Activated T-helper 9 cell treated with anti-CD3 and anti-CD28 coated beads, Interleukin-2, amount 50 U/mL, for 16 hours (primary cell): Measurements from ENCODE around the gene COCH.

Experiments used
- DNase-seq: peaks from one replicate; pipeline ENCODE4 v3.0.0-alpha.2; 2020; ENCODE audit warnings: low read depth

Gene COCH

GRCh38 chr14:30874120-30874998 lies at the start of gene COCH:
Gene COCH (plus strand): TSS chr14:30874559. CDS start chr14:30874939, 380 bp downstream.
- no peak for DNase-seq

DNA sequence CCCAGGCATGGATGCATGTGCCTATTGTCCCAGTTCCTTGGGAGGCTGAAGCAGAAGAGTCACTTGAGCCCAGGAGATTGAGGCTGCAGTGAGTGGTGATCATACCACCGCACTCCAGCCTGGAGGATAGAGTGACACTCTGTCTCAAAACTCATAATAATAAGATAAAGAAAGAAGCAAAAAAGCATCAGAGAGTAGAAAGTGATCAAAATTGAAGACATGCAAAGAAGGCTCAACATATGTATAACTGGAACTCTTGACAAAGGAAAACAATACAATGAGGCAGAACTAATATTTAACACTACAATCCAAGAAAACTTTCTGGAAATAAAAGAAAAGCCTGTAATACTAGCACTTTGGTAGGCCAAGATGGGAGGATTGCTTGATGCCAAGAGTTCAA lies 48.3 kb upstream of the COCH start:
- DNase-seq, result no peak

GRCh38 chr14:30829853-30830252 lies 44.5 kb upstream of the COCH start:
- DNase-seq, result no peak

- DNase-seq, result no peak
Observed at GRCh38 chr14:30834353-30834752, 40.0 kb upstream of the COCH start.

DNA sequence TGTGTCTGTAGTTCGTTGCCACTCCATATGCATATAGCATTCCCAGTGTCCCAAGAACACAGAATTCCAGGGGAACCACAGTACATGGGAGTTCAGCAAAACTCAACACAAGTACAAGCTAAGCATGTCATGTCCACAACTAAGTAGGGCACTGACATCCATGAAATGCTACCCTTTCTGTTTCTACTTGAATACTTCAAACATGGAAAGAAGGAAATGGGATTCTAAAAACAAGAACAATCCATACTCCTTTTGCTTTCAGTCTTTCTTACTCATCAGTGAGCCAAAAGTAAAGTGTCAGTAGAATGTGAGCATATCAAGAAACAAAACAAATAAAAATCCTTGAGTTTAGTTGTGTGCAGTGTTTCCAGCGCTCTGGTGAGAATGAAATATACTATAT lies 36.0 kb upstream of the COCH start:
- DNase-seq, result no peak

DNA sequence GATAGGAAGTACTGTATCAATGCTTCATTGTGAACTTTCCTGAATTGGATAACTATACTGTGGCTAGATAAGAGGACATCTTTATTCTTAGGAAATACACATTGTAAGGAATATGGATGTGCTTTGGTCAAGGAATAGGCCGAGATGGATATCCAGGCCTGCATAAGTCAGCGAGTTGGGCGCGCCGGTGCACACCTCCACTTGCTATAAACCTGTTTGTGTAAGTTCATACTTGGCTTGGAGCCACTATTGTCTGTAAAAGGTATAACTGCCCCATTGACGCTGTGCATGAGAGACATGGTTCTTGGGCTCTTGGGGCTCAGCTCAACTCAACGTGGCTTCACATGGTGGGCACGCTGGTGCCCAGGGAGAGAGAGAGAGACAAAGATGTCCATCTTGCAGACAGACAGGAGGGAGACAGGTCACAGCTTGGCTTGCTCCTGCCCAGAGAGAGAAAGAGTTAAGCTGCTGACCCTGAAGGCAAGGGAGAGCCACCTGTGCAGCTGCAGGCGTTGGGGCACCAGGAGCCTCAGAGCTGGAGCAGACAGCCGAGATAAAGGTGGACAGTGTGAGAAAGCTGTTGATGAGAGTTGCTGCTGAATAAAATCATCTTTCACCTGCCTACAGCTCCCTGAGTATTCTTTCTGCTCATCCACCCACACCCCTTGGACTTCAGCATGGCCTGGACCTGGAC lies 34.1 kb upstream of the COCH start:
- DNase-seq, result no peak

GRCh38 chr14:30842431-30842830 lies 31.9 kb upstream of the COCH start:
- DNase-seq, result no peak

DNA sequence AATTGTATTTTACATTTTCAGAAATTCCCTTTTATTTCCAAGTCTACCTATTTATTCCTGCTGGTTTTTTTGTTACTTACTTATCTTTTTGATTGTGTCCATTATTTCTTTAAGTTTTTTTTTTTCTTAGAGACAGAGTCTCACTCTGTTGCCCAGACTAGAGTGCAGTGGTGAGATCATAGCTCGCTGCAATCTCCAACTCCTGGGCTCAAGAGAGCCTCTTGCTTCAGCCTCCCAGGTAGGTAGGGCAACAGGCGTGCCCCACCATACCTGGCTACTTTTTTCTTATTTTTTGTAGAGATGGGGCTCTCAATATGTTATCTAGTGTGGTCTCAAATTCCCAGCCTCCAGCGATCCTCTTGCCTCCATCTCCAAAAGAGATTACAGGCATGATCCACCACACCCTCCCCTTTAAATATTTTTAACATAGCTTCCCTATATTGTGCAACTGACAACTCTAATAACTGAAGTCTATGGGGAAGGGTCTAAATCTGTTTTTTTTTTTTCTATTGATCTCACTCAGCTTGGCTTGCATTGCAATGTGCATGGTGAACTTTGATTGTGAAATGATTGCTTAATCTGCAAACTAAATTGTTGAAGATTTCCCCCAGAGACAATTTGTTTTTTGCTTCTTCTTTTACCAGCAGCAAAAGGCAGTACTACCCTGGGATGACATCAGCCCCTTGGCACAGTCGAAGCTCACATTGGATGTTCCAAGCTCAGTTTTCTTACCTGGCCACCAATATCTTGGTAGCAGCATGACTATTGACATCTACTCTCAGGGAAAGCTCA lies 25.7 kb upstream of the COCH start:
- DNase-seq, result no peak

DNA sequence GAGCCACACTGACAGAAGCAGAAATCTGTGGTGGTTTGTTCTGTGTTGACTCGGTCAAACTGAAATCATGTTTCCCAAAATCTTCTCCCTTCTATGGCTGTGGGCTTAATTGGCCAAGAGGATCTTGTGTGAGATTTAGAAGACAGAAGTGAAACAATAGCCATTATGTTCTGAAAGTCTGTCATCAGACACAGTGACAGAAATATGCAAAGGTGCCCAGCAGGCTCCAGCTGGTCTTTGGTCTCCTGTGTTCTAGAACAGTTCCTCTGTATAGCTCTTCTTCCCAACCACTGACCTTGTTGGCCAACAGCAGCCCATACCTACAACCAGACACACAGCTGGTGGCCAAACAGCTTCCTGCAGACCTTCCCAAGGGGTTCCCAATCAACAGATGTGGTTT lies 25.0 kb upstream of the COCH start:
- DNase-seq, result no peak

- DNase-seq, result no peak
Observed at GRCh38 chr14:30849983-30850382, 24.4 kb upstream of the COCH start.

GRCh38 chr14:30853946-30854345 lies 20.4 kb upstream of the COCH start:
- no peak for DNase-seq

GRCh38 chr14:30854492-30854891 lies 19.9 kb upstream of the COCH start:
- no peak for DNase-seq

GRCh38 chr14:30855345-30856037 lies 18.9 kb upstream of the COCH start:
- no peak for DNase-seq

DNA sequence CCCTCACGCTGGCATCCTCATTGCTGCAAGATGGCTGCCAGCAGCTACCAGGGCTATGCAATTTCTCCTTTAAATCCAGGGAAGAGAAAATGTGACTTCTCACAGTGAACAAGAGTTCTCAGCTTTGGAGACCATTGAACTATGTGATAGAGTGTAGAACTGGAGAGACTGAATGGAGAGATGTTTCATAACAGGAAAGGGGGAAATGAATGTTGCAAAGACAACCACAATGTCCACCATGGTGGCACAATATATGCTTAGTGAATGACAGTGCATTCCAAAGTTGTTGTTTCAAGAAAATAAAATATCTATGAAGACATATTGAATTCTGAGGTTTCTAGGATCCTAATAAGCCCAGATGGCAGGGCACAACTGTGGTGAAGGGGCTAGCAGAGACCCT lies 13.2 kb upstream of the COCH start:
- no peak for DNase-seq

DNA sequence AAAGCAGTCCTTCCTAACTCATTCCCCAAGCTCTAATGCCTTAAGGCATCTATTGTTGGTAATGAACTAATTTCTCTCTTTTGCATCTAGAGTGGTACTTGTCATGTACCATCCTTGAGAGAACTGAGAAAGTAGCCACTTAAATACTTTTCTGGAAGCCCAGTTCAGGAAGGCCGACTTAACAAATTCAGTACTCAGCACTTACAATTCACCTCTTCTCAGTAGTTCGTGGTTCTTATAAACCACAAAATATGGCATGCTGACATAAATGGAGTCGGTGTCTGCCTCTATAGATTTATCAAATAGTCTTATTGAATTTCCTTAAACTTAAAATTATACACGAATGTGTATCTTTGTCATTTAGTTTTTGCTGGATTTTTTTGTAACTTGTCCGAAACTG lies 9.4 kb upstream of the COCH start:
- no peak for DNase-seq

GRCh38 chr14:30868736-30869135 lies 5.6 kb upstream of the COCH start:
- no peak for DNase-seq

- no peak for DNase-seq
Observed at GRCh38 chr14:30869551-30870155, 4.7 kb upstream of the COCH start.

DNA sequence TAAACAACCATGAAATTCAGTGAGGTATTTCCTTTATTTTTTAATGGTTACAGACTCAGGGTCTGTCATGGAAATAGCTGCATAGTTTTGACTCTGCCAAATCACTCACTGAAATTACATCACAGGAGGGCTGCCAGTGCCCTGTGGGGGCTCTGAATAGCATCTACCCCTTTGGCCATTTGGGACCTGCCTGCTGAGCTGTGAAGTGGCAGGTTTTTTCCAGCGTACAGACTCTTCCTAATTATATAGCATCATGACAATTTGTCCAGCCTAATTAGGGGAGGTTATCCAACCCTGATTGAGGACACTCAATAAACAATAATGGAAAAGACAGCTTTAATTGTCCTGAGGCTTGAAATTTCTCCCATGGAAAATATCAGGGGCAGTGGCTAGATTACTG lies 1.8 kb upstream of the COCH start:
- DNase-seq, result no peak

DNA sequence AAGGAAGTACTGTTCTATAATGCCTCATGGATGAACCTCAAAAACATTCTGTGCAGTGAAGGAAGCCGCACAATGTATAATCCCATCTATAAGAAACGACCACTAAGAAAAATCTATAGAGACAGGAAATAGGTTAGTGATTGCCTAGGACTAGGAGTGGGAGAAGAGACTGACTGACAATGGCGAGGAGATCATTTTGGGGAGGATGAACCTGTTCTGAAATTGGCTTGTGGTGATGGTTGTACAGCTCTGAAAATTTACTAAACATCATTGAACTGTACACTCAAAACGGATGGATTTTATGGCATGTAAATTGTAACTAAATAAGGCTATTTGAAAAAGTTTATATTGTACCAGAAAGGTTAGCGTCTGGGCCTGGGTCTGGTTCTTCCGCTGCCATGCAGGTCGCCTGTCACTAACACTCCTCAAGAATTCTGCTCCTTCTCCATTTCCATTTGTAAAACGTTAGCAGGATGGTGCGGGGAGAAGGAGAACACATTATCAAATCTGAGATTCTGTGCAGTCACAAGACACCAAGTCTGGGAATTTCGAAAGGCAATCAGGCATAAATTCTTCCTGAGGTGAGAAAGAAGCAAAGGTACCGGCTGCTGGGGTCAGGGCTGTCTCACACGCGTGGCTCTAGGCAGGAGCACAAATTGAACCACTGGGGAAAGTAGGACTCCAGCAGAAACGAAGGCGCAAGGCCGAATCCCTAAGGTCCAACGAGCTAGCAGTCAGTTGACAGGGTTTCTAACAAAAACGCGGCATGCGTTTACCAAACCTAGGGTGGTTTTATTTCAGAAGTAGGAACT lies 845 bp upstream of the COCH start:
- no peak for DNase-seq

GRCh38 chr14:30874999-30875787 lies 834 bp downstream of the COCH start:
- DNase-seq, result no peak
